Adrenal gland (tissue), 5 donors: ENCODE data around the gene YWHAH.

Experiments
- POLR2A ChIP-seq, 2 donors: fragments of 450-650 bp; IDR thresholded peaks; one replicate each; pipeline ENCODE4 v1.6.1; 2017; ENCODE audit warnings: antibody characterized with exemption in 2 of 2, mild to moderate bottlenecking in 2 of 2, moderate library complexity in 1 of 2
- TF ChIP-seq, protein P1 (sequence below), 6 experiments: fragments of 450-650 bp in 4 of 6; fragments of 200-600 bp in 2 of 6; sonication (generic) in 1 of 6; IDR thresholded peaks; 1 replicate in 5 of 6; 2 replicates in 1 of 6; pipeline versions ENCODE4 v1.5.1 to v1.8.0; 2016 to 2021; ENCODE audit warnings: antibody characterized with exemption in 6 of 6, mild to moderate bottlenecking in 2 of 6, moderate library complexity in 1 of 6
- donor health status: DM: no; HTN: no; CAD: no.

DNA sequence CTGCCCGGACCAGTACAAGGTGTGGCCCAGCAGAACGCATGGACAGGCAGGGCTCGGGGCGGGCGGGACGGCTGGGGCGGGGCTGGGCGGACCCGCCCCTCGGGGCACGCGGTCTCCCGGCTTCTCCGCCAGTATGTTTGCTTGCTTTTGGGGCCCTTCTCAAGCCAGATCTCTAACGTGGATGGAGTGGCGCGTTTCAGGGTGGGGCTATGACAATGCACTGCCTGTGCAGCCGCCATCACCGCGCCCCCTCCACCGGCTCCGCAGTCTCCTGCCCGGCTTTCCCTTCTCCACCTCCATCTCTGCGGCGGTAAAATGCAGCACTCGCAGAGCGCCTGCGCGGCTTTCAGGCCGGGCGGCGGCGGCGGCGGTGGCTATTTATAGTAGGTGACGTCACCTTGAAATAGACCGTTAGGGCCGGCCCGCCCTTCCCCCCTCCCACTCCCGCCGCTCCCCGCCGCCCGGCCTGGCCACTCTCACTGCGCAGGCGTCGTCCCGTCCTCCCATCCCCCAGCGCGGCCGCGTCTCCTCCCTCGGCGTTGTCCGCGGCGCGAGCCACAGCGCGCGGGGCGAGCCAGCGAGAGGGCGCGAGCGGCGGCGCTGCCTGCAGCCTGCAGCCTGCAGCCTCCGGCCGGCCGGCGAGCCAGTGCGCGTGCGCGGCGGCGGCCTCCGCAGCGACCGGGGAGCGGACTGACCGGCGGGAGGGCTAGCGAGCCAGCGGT, at the start of gene YWHAH:
- TF ChIP-seq, protein P1, sequence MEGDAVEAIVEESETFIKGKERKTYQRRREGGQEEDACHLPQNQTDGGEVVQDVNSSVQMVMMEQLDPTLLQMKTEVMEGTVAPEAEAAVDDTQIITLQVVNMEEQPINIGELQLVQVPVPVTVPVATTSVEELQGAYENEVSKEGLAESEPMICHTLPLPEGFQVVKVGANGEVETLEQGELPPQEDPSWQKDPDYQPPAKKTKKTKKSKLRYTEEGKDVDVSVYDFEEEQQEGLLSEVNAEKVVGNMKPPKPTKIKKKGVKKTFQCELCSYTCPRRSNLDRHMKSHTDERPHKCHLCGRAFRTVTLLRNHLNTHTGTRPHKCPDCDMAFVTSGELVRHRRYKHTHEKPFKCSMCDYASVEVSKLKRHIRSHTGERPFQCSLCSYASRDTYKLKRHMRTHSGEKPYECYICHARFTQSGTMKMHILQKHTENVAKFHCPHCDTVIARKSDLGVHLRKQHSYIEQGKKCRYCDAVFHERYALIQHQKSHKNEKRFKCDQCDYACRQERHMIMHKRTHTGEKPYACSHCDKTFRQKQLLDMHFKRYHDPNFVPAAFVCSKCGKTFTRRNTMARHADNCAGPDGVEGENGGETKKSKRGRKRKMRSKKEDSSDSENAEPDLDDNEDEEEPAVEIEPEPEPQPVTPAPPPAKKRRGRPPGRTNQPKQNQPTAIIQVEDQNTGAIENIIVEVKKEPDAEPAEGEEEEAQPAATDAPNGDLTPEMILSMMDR (IDR thresholded peaks at IDR 0.05), result peak in 1 of 6 experiments; percentile 11
- TF ChIP-seq POLR2A (IDR thresholded peaks at IDR 0.05), result peak; percentile 97 to 98
